ENCODE data around the gene TRANK1.

The TRANK1 gene

GRCh38 chr3:36850743-36851142 lies 94.1 kb downstream of the TRANK1 start:
- H3K36me3 ChIP-seq (ENCODE audit: control insufficient read depth in 2 of 2, insufficient read depth in 1 of 2, low read length in 2 of 2): peaks cover 0 to 4% of the 10 kb centered on the region in 2 experiments; a peak in 1 of 3 replicates

GRCh38 chr3:36846406-36846805 lies 98.4 kb downstream of the TRANK1 start:
- no peak overlapping the region for H3K27ac ChIP-seq (ENCODE audit: extremely low read depth, low read depth, low read length)
- no peak overlapping the region for H3K4me3 ChIP-seq (ENCODE audit: low read depth, low read length)
- no peaks in the 10 kb centered on the region for H3K4me1 ChIP-seq (ENCODE audit: control insufficient read depth, insufficient read depth, low read length)
- H3K9me3 ChIP-seq (ENCODE audit: control insufficient read depth, insufficient read depth, low read depth, low read length): no peaks in the 10 kb centered on the region
- peaks cover 0 to 4% of the 10 kb centered on the region in 2 experiments; a peak in 1 of 3 replicates for H3K36me3 ChIP-seq (ENCODE audit: control insufficient read depth in 2 of 2, insufficient read depth in 1 of 2, low read length in 2 of 2)
- POLR2A ChIA-PET: no interaction called here
- no peak for TF ChIP-seq ZSCAN5A (tag by site-specific recombination; IDR thresholded peaks at IDR 0.05)
- TF ChIP-seq ZNF580 (tag by site-specific recombination; IDR thresholded peaks at IDR 0.05): no peak
- TF ChIP-seq KLF17 (tag by site-specific recombination; IDR thresholded peaks at IDR 0.05): no peak
- TF ChIP-seq ZNF626 (tag by site-specific recombination; IDR thresholded peaks at IDR 0.05): no peak
- TF ChIP-seq ZNF341 (tag by site-specific recombination; IDR thresholded peaks at IDR 0.05; ENCODE audit: low read depth): no peak
- no peak for TF ChIP-seq ZNF175 (tag by site-specific recombination; IDR thresholded peaks at IDR 0.05)
- TF ChIP-seq KLF9 (tag by site-specific recombination; IDR thresholded peaks at IDR 0.05; ENCODE audit: low read depth): no peak
- CTCF ChIA-PET: no interaction called here

More at GRCh38 chr3:36850743-36851142, 94.1 kb downstream of the TRANK1 start:
- no peak for TF ChIP-seq ZNF26 (tag by site-specific recombination; IDR thresholded peaks at IDR 0.05)
- no peak for TF ChIP-seq ZNF223 (tag by site-specific recombination; IDR thresholded peaks at IDR 0.05)
- no peak for TF ChIP-seq ZBTB1 (tag by site-specific recombination; IDR thresholded peaks at IDR 0.05)
- TF ChIP-seq ZFHX2 (tag by site-specific recombination; conservative IDR thresholded peaks at IDR 0.05): no peak
- TF ChIP-seq ZEB2 (tag by site-specific recombination; IDR thresholded peaks at IDR 0.05): no peak
- TF ChIP-seq ZNF623 (tag by site-specific recombination; IDR thresholded peaks at IDR 0.05): no peak
- no peak for TF ChIP-seq ZNF423 (tag by site-specific recombination; IDR thresholded peaks at IDR 0.05)
- TF ChIP-seq ZNF621 (tag by site-specific recombination; IDR thresholded peaks at IDR 0.05): no peak
- TF ChIP-seq SP7 (tag by site-specific recombination; IDR thresholded peaks at IDR 0.05): no peak
- TF ChIP-seq ZNF701 (tag by site-specific recombination; IDR thresholded peaks at IDR 0.05): no peak
- TF ChIP-seq ZNF24 (tag by site-specific recombination; IDR thresholded peaks at IDR 0.05): no peak
- TF ChIP-seq ZNF548 (tag by site-specific recombination; IDR thresholded peaks at IDR 0.05): no peak
- no peak for TF ChIP-seq ZNF48 (tag by site-specific recombination; IDR thresholded peaks at IDR 0.05)
- no peak for TF ChIP-seq OVOL3 (tag by site-specific recombination; IDR thresholded peaks at IDR 0.05)
- TF ChIP-seq ZNF626 (tag by site-specific recombination; IDR thresholded peaks at IDR 0.05): no peak
- Histone ChIP-seq H3K9me3 (ENCODE audit: control insufficient read depth, insufficient read depth, low read depth, low read length) (no peaks in the 10 kb centered on the region), H3K4me3 (ENCODE audit: low read depth, low read length) (no peak overlapping the region), H3K4me1 (ENCODE audit: control insufficient read depth, insufficient read depth, low read length) (no peaks in the 10 kb centered on the region), H3K27ac (ENCODE audit: extremely low read depth, low read depth, low read length) (no peak overlapping the region)
- ChIA-PET CTCF (interaction anchor here (0.9 kb wide), 1 partner anchor 18 kb away, joined by 4 read pairs; no protein-coding TSS in a partner anchor), POLR2A (no interaction called here)

All from HEK293 (cell line).